Stimulated activated CD8-positive, alpha-beta memory T cell treated with anti-CD3 and anti-CD28 coated beads, Interleukin-2, amount 100 ng/mL, for 48 hours (primary cell): ENCODE data around the gene CHMP2A.

Experiments used
- DNase-seq, 2 donors: peaks; one replicate each; pipeline ENCODE4 v3.0.0-alpha.2; 2020; ENCODE audit warnings: low read depth in 2 of 2

The CHMP2A gene

DNA sequence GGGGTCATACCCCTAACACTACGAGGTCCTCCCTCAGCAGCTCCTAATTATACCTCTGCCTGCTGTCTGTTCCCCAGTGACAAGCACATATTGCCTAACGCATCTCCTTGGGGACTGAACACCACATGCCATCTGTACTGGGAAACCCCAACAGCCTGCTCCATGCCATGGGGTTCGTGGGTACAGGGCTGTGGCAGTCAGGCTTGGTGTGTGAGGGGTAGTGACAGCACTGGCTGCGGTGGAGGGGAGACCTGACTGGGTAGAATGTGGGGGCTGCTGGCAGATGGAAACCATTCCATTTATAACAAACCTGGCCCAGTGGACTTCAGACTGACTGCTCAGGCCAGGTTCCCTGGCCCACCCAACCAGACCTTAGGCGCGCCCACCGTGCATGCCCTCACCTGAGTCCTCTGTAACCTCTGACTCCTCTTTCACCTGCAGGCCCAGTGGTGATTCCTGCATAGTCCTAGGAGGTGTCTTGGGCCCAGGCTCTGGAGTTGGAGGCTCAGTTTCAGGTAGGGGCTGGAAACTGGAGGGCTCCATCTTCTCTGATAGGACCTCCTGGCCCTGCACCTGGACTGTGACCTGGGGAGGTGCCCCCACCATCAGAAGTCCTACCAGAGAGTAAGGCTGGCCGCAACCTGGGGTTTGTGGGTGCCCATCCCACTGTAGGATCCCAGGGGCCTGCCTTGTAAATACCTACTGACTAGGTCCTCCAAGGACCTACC lies 15.2 kb upstream of the CHMP2A start:
- no peak for DNase-seq

DNA sequence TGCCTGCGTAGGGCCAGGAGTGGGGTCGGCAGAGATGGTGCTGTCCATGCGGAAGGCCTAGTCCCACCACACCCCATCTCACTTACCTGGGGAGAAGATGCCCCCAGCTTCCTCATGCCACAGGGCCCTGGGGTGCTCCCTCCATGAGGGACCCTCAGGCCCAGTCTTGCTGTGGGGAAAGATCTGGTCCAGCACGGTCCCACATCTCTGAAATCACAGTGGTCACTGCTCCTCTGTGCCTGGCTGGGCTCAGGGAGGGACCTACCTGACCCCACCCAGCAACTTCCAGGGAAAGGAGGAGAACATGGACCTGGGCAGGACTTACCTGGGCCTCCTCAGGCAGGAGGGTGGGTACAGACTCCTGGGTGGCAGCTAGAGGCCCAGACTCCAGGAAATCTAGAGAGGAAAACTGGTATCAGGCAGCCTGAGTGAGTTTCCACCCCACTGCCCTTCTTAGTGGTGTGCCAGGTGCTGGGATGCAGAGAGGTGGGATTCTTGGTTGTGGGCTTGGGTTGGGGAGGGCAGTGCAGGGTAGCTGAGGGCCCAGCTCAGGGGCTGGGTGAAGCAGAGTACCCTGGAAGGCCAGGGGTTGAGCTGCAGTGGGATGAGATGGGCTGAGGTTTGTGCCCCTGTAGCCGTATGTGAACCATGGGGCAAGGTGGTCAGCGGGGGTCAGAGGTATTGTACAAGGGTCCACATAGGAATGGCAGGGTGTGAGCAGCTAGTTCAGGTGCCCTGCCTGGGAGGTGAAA lies 14.5 kb upstream of the CHMP2A start:
- DNase-seq = no peak

DNA sequence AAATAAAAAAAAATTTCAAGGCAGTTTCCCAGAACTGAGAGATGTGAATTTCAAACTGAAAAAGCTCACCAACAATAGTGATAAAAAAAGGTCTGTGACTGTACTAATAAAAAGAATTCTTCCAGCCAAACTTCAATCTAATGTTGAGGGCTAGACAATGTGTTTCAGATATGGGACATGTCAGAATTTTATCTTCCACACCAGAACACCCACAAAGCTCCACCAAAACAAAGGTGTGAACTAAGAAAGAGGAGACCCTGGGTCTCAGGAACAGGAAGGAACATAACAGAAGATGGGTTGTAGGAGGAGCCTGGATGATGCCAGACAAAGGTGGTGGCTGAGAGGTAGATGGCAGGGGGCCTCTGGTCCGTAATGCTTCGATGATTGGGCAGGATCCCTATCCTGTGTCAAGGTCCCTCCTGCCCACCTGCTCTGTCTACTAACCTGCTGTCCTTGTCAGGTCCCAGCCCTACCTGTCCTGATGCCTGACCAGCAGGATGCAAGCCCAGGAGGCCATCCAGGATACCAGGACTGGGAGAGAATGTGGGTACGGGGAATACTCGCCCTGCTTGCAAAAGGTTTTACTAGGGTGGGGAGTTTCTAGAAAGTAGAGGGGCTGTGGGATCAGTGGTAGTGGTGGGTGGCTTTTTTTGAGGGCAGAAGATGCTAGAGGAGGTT lies 13.7 kb upstream of the CHMP2A start:
- DNase-seq = no peak

DNA sequence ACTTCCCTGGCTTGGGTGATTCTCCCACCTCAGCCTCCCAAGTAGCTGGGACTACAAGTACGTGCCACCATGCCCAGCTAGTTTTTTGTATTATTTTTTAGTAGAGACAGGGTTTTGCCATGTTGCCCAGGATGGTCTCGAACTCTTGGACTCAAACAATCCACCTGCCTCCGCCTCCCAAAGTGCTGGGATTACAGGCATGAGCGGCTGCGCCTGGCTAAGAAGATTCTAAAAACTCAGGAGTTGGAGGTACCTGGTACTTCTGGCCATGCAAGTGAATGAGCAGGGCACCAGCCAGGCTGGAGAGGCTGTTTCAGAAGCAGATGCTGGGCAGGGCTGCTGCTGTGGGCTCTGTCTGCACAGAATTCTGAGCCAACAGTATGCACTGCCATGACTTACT lies 12.1 kb upstream of the CHMP2A start:
- DNase-seq = no peak

DNA sequence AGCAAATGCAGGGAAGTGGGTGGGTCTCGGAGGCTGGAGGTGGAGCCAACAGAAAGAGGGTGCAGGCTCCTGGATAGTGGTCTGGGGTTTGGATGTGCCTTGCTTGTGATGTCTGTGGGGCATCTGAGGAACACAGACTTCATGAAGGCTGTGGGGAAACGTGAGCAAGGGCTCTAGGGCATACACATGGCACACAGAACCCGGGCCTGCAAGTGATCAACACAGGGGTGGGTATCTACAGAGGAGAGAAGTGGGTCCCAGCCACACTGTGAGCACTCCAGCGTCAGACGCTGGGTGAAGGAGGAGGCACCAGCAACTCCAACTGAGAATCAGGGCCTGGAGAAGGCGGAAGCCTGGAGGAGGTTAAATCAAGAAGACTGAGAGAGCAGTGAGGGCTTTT lies 8.9 kb upstream of the CHMP2A start:
- no peak for DNase-seq

DNA sequence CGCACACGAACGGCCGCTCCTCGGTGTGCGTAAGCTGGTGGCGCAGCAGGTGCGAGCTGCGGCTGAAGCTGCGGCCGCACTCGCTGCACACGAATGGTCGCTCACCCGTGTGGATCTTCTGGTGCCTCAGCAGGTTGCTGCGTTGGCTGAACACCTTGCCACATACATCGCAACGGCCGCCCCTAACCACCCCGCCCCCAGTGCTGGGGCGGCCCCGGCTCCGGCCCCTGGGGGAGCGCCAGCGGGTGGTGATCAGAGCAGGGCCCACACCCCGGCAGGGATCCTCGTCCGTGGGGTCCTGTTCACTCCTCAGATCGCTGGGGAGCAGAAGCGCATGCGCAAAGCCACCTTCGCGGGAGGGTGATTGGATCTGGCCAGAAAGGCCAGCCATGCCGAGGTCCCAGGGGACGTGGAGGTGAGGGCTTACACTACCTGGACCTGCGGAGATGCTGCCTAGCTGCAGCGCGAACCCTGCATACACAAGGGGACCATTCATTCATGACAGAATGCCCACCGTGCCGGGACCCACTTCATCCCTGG lies 8.2 kb upstream of the CHMP2A start:
- DNase-seq = peak in 1 of 2 donors; percentile 27

- peak in 1 of 2 donors; percentile 37 for DNase-seq
Observed at GRCh38 chr19:58562122-58563033, 7.5 kb upstream of the CHMP2A start.

DNA sequence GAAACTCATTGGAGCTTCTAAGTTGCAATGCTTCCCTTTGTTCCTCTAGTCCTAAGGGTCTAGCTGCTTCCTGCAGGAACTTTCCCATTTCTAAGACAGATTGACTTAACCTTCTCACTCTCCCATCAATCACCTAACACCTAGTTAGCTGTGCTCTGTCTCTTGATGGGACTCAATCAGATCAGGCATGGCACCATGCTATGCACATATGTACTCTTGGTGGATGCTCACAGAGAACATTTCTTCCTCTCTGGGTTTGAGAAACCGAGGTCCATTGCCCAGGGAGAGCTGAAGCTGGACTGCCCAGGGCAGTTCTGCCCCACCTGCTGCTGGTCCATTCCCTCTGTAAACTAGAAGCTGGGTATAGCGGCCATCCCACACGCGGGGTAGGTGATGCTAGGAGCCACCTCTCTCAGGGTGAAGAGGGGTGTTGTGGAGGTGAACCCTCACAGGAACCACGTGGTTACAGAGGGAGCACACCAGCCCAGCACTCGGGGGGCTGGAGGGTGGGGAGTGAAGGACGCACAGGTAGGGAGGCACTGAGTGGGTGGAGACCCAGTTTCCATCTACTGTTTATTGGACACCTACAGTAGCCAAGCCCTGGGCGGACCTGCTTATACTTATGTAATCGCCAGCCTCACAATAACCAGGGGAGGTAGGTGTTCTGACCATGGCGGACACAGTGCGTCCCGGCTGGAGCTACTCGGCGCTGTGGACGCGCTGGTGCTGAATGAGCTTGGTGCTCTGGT lies 6.6 kb upstream of the CHMP2A start:
- no peak for DNase-seq

DNA sequence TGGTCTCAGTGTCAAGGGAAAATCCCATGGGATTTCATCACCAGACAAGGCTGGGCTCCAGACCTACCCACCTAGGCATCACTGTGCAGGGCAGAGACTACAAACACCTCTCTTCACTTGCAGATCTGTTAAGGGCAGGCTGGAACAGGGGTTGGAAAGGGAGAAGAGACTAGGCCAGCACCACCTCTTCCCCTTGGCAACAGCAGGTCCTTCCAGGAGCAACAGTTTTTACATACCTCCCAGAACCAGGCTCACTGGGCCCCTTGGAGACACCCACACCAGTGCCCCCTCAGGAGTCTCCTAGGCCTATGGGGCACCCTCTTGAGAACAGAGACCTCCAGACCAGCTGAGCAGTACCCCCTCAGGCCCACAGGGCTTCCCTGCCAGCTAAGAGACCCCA lies 6.0 kb upstream of the CHMP2A start:
- DNase-seq = no peak

DNA sequence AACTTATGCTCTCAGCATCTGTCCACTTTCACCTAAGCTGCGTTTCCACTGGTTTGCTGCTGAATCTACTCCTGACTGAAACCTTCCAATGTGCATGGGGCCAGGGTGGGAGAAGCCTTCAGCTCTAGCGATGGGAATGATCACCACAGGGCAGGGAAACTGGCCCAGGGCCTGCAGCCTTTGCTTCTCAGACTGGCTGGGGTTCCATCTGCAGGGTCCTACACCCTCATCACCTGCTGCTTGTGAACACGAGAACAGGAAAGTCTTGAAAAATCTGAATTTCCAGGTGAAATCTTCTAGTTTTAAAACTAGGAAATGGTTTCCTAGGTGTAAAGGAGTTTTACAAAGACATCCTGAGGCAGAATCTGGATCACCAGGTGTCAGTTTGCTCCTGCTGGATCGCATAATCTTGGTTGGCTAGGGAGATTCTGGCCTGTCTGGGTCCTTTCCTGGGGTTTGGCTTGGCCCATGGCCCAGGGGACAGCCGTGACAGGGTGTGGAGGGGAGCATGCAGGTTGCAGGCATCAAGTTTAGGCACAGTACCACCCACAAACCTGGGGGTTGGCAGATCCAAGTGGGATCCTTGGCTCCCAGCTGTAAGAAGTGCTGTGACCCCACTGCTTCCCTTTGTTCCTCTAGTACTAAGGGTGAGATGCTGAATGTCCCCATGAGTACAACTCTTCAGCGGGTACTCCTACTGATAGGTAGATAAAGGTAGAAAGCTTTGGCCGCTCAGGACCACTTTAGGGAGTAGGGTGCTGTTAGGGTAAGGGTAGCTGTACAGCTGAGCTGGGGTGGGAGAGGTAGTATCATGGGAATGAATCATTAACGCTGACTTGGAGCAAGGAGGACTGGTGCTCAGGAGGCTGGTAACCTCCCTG lies 5.3 kb upstream of the CHMP2A start:
- no peak for DNase-seq

GRCh38 chr19:58559275-58560006 lies 4.5 kb upstream of the CHMP2A start:
- peak; percentile 76 to 82 for DNase-seq

- DNase-seq = peak; percentile 99
Observed at GRCh38 chr19:58558623-58559274, 3.8 kb upstream of the CHMP2A start.

DNA sequence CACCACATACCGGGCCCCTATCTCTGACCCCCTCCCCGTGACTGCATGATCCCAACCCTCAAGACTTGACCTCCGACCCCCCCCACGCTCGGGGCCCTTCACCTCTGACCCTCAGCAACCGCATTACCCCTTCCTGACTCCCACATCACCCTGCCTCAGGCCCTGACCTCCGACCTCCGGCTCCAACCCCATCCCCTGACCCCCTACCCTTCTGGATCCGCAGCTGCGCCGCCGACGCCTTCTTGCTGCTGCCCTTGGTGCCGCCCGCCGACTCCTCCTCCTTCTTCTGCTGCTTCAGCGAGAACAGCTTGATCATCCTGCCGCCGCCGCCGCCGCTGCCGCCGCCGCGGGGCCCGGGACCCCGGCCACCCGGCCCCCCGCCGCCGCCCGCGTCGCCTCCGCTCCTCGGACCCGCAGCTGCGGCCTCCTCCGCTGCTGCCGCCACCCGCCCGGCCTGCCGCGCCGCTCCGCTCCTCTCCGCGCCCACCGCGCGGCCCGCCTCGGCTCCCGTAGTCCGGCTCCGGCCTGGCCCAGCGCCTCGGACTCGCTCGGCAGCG lies 3.2 kb upstream of the CHMP2A start, which contains the start of gene UBE2M:
TSS of gene UBE2M (minus strand) at position 546 of the 557 bp plus-strand sequence. CDS start at position 316, 230 bp downstream.
- peak in 1 of 2 donors; percentile 42 for DNase-seq

DNA sequence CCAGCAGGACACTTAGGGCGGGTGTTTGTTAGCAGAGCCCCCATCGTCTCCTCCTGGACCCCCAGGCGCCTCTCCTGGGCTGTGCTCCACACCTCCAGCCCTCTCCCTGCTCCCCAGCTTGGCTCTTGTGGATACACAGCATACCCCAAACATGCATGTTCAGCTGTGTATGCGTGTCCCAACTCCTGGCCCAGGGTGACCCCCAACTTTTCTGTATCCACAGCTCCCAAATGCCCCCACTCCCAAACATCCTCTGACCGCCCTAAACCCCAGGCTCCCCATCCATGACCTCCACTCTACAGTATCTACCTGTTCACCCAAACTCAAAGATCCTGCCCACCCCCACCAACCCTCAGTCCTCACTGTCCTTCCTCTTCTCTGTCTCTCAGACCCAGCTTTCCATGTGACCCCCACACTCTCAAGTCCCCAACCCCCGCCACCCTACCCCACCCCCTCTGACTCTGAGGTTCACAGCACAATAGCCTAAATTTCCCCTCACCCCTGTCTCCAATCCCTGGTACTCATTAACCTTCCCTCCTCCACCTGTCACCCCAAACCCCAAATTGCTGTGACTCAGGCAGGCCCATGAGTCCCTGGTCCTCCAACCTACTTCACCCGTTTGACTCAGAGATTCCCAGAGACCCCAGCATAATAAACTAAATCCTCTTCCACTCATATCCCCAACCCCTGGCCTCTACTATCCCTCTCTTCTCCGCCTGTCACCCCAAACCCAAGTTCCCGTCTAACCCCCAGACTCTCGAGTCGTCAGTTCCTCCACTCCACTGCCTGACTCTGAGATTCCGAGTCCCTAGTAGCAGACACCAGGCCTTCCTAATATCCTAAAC lies 2.5 kb upstream of the CHMP2A start:
- DNase-seq = no peak

GRCh38 chr19:58556622-58557220 lies 1.8 kb upstream of the CHMP2A start:
- DNase-seq = no peak

GRCh38 chr19:58555920-58556621 lies 1.2 kb upstream of the CHMP2A start:
- no peak for DNase-seq
